ENCODE data around the gene TRMT13.
A peak's percentile ranks its signal among the peaks of the same experiment; 100 is the strongest.

The TRMT13 gene, protein sequence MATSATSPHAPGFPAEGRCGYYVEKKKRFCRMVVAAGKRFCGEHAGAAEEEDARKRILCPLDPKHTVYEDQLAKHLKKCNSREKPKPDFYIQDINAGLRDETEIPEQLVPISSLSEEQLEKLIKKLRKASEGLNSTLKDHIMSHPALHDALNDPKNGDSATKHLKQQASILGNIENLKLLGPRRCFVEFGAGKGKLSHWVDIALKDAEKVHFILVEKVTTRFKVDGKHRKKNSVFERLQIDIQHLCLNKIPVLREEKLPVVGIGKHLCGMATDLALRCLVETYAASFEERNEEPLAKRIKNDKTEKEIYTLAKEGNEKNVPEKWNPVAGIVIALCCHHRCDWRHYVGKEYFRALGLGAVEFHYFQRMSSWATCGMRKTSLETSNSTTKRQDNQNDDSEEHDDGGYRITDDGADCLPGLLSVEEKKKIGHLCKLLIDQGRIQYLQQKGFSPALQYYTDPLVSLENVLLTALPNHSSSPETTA

DNA sequence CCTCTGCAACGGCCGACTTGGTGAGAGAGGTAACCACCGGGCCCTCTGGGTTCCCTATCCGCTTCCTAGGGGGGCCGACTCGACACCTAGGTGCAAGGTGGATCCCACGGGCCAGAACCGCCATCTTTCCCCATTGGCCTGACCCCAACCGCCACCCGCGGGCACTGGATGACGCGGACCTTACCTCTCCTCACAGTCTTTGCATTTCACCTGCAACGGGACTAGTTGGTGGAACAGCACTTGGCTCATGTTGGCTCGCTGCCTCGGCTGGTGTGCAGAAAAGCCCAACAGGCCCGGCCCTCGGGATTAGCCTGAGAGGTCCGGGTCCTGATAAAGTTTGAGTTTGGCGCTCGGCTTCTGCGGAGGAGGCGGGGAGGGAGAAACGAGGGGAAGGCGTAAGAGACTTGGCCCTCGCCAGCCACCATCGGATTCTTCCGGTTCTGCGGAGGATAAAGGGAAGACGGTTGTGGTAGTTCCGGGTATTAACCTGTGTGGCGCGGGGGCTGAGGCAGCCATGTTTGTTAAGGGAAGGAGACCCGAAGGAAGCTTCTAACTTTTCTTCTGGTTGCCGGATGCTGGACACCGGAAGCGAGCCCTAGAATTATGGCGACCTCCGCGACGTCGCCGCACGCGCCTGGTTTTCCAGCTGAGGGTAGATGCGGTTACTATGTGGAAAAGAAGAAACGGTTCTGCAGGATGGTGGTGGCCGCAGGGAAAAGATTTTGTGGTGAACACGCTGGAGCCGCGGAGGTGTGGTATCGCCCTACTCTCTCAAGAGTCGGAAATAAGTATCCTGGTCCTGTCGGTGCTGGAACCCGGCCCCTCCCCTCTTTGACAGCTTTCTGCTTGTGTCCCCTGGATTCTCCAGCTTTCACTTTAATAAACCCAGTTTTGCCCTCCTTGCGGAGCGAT is at the start of gene TRMT13, which contains the start of gene SASS6:
Gene TRMT13 (plus strand): TSS at position 598 of the 912 bp plus-strand sequence. CDS start 6 bp downstream, at position 604.
Gene SASS6 (minus strand): TSS at position 365 of the 912 bp plus-strand sequence. CDS start 116 bp downstream, at position 249.
- peak within 1 kb of the TSS; percentile 72 for H3K9ac ChIP-seq (ENCODE audit: low read length)
- peaks cover 5% of the 10 kb centered on the region for H3K4me1 ChIP-seq (ENCODE audit: control insufficient read depth, insufficient read depth, low read length)
- peaks cover 2% of the 10 kb centered on the region for H3K36me3 ChIP-seq (ENCODE audit: control insufficient read depth, insufficient read depth, low read length)
- H3K27ac ChIP-seq (ENCODE audit: low read depth, low read length) = peak within 1 kb of the TSS; percentile 50
- no peaks in the 10 kb centered on the region for H3K27me3 ChIP-seq (ENCODE audit: control insufficient read depth, insufficient read depth, low read length)
- peak within 1 kb of the TSS; percentile 97 for H3K4me3 ChIP-seq (ENCODE audit: low read length)

DNA sequence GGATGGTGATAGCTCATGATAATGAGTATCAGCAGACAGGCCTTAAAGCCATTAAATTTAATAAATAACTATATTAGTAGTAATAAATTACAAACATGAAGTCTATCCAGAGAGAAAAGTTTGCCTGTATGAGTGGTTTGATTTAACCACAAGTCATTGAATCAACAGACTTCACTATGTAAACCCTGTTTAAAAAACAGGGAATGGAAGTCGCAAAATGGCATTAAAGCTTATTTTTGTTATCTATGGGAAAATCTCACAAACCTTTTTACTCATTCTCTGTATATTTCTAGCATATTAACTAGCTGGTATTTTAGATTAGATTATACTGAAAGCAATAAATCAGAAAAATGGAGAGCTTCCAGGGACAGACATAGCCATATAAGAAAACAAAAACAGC is 45.6 kb upstream of the TRMT13 start:
- Histone ChIP-seq H3K9ac (ENCODE audit: low read length) (no peak overlapping the region), H3K27ac (ENCODE audit: low read depth, low read length) (no peak overlapping the region), H3K27me3 (ENCODE audit: control insufficient read depth, insufficient read depth, low read length) (no peaks in the 10 kb centered on the region), H3K4me1 (ENCODE audit: control insufficient read depth, insufficient read depth, low read length) (no peaks in the 10 kb centered on the region), H3K36me3 (ENCODE audit: control insufficient read depth, insufficient read depth, low read length) (no peaks in the 10 kb centered on the region), H3K4me3 (ENCODE audit: low read length) (no peak overlapping the region)

DNA sequence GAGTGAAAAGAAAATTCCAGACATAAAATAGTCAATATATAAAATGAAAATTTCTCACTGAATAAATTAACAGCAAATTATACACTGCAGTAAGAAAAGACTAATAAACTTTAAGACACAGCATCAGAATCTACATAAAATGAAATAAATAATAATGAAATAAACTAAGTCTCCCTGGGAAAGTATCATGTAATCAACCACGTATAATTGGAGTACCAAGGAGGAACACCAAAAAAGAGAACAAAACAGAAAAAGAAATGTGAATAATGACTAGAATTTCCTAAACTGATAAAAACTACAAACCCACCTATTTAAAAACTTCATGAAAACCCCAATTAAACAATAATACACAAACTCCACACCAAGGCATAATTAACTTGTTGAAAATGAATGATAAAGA is 43.9 kb upstream of the TRMT13 start:
- Histone ChIP-seq H3K4me3 (ENCODE audit: low read length) (no peak overlapping the region), H3K9ac (ENCODE audit: low read length) (no peak overlapping the region), H3K27ac (ENCODE audit: low read depth, low read length) (no peak overlapping the region), H3K4me1 (ENCODE audit: control insufficient read depth, insufficient read depth, low read length) (no peaks in the 10 kb centered on the region), H3K27me3 (ENCODE audit: control insufficient read depth, insufficient read depth, low read length) (no peaks in the 10 kb centered on the region), H3K36me3 (ENCODE audit: control insufficient read depth, insufficient read depth, low read length) (no peaks in the 10 kb centered on the region)

DNA sequence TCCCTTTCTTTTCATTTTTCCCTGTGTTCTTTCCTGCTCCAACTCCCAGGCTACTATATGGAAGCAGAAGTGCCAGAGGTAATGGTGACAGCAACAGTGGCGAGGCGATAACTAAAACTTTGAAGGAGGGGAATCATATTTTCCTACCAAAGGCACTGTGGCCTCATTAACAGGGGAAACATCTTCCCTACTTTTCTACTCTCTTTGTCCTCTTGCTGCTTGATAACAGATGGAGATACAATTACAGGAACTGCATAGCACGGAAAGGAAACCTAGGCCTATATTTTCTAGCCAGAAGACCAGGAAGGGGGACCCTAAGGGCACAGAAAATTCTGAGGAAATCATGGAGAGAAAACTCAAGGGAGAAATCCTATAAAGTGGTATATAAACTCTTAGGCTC is 42.5 kb upstream of the TRMT13 start:
- Histone ChIP-seq H3K27me3 (ENCODE audit: control insufficient read depth, insufficient read depth, low read length) (no peaks in the 10 kb centered on the region), H3K36me3 (ENCODE audit: control insufficient read depth, insufficient read depth, low read length) (no peaks in the 10 kb centered on the region), H3K4me3 (ENCODE audit: low read length) (no peak overlapping the region), H3K27ac (ENCODE audit: low read depth, low read length) (no peak overlapping the region), H3K9ac (ENCODE audit: low read length) (no peak overlapping the region), H3K4me1 (ENCODE audit: control insufficient read depth, insufficient read depth, low read length) (no peaks in the 10 kb centered on the region)

DNA sequence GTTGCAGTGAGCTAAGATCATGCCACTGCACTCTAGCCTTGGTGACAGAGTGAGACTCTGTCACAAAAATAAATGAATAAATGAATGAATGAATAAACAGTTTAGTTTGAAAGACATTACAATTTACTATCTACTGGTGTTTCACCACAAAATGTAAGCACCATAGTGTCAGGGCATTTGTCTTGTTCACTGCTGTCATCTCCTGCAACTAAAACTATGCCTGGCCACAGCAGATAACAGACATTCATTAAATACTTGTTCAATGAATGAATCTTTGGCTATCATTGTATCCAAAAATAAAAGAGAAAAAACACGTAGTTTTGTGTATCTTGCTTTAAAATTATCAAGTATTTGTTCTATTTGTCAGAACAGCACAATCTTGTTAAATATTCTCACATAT is 32.8 kb upstream of the TRMT13 start:
- Histone ChIP-seq H3K27me3 (ENCODE audit: control insufficient read depth, insufficient read depth, low read length) (no peaks in the 10 kb centered on the region), H3K4me1 (ENCODE audit: control insufficient read depth, insufficient read depth, low read length) (no peaks in the 10 kb centered on the region), H3K4me3 (ENCODE audit: low read length) (no peak overlapping the region), H3K27ac (ENCODE audit: low read depth, low read length) (no peak overlapping the region), H3K36me3 (ENCODE audit: control insufficient read depth, insufficient read depth, low read length) (peaks cover 5% of the 10 kb centered on the region), H3K9ac (ENCODE audit: low read length) (no peak overlapping the region)

DNA sequence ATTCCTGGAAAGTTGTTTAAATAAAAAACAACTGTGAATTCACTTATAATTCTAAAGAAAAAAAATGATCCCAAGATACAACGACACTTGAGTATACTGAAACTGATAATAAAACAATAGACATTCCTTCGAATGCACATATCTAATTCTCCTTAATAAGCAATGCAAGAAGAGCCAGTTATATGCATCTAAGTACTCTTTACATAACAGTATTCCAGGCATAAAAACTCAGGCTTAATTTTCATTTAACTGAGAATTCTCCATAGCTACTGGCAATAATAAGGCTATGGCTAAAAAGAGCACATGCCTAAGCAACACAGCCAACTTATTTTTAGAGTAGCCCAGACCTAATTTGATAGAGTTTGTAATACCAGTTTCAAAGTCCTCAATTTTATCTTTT is 31.4 kb upstream of the TRMT13 start:
- Histone ChIP-seq H3K4me1 (ENCODE audit: control insufficient read depth, insufficient read depth, low read length) (no peaks in the 10 kb centered on the region), H3K27me3 (ENCODE audit: control insufficient read depth, insufficient read depth, low read length) (no peaks in the 10 kb centered on the region), H3K4me3 (ENCODE audit: low read length) (no peak overlapping the region), H3K9ac (ENCODE audit: low read length) (no peak overlapping the region), H3K36me3 (ENCODE audit: control insufficient read depth, insufficient read depth, low read length) (peaks cover 7% of the 10 kb centered on the region), H3K27ac (ENCODE audit: low read depth, low read length) (no peak overlapping the region)

DNA sequence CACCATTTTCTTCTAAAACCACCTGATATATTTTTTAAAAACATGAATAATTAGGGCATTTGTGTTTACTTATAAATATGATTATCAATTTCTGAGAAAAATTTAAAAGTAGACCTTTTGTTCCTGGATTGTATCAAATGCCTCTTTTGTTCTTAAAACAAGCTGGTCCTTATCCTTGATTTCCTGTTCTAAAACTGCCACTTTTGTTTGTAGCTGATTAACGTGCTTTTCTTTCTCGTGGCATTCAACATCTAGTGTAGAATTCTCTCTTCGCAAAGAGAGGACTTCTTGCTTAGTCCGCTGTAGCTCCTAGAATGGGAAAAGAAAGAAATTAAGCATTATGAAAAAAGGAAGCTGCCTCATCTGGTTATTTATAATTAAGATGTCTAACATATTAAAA is 25.3 kb upstream of the TRMT13 start:
- Histone ChIP-seq H3K4me1 (ENCODE audit: control insufficient read depth, insufficient read depth, low read length) (no peaks in the 10 kb centered on the region), H3K9ac (ENCODE audit: low read length) (no peak overlapping the region), H3K27me3 (ENCODE audit: control insufficient read depth, insufficient read depth, low read length) (no peaks in the 10 kb centered on the region), H3K27ac (ENCODE audit: low read depth, low read length) (no peak overlapping the region), H3K4me3 (ENCODE audit: low read length) (no peak overlapping the region), H3K36me3 (ENCODE audit: control insufficient read depth, insufficient read depth, low read length) (peaks cover 2% of the 10 kb centered on the region)

DNA sequence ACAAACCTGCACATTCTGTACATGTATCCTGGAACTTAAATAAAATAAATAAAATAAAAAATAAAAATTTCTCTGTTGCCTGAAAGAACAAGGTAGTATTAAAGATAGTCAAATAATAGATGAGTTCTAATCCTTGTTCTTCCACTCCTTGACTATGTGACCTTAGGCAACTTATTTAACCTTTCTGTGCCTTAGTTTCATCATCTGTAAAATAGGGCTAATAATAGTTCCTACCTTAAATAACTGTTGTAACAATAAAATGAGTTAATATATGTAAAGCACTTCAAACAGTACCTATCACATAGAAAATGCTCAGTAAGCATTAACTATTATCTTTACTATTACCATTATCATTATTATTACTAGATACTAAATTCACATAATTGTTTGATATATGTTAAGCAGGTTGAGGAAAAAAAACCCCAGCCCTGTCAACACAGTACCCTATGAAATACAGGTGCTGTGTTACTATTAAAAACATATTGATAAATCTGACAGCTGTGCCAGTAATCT is 23.4 kb upstream of the TRMT13 start:
- Histone ChIP-seq H3K9ac (ENCODE audit: low read length) (no peak overlapping the region), H3K27me3 (ENCODE audit: control insufficient read depth, insufficient read depth, low read length) (no peaks in the 10 kb centered on the region), H3K4me3 (ENCODE audit: low read length) (no peak overlapping the region), H3K36me3 (ENCODE audit: control insufficient read depth, insufficient read depth, low read length) (peaks cover 2% of the 10 kb centered on the region), H3K27ac (ENCODE audit: low read depth, low read length) (no peak overlapping the region), H3K4me1 (ENCODE audit: control insufficient read depth, insufficient read depth, low read length) (no peaks in the 10 kb centered on the region)

DNA sequence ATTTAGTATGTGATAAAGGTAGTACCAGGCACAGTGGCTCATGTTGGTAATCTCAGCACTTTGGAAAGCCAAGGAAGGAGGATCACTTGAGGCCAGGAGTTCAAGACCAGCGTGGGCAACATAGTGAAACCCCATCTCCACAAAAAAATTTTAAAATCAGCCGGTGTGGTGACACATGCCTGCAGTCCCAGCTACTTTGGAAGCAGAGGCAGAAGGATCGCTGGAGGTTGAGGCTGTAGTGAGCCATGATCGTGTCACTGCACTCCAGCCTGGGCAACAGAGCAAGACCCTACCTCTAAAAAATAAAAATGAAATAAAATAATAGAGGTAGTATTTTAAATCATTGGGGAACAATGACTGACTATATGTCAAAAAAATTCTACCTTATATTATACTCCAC is 17.4 kb upstream of the TRMT13 start:
- H3K9ac ChIP-seq (ENCODE audit: low read length) = no peak overlapping the region
- H3K4me3 ChIP-seq (ENCODE audit: low read length) = no peak overlapping the region
- H3K27ac ChIP-seq (ENCODE audit: low read depth, low read length) = no peak overlapping the region
- H3K36me3 ChIP-seq (ENCODE audit: control insufficient read depth, insufficient read depth, low read length) = peaks cover 4% of the 10 kb centered on the region
- H3K4me1 ChIP-seq (ENCODE audit: control insufficient read depth, insufficient read depth, low read length) = no peaks in the 10 kb centered on the region
- no peaks in the 10 kb centered on the region for H3K27me3 ChIP-seq (ENCODE audit: control insufficient read depth, insufficient read depth, low read length)

DNA sequence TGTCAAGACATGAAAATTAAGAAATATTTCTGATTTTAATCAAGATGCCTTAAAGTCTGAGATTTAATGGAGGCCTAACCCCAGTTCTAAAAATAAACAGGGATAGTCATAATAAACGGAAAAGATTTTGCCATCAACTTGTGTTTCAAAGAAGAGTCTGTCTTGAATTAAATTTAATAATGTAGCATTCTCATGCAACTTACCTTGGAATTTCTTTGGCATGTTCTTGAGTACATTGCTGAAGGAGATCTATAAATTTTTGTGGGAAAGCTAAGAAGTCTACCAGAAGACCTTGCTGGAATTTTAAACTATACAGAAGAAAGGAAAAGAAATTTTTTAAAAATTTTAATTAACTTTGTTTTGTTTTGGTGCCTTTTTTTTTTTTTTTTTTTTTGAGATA is 10.8 kb upstream of the TRMT13 start:
- Histone ChIP-seq H3K4me3 (ENCODE audit: low read length) (no peak overlapping the region), H3K9ac (ENCODE audit: low read length) (no peak overlapping the region), H3K4me1 (ENCODE audit: control insufficient read depth, insufficient read depth, low read length) (no peaks in the 10 kb centered on the region), H3K27ac (ENCODE audit: low read depth, low read length) (no peak overlapping the region), H3K36me3 (ENCODE audit: control insufficient read depth, insufficient read depth, low read length) (peaks cover 4% of the 10 kb centered on the region), H3K27me3 (ENCODE audit: control insufficient read depth, insufficient read depth, low read length) (no peaks in the 10 kb centered on the region)

DNA sequence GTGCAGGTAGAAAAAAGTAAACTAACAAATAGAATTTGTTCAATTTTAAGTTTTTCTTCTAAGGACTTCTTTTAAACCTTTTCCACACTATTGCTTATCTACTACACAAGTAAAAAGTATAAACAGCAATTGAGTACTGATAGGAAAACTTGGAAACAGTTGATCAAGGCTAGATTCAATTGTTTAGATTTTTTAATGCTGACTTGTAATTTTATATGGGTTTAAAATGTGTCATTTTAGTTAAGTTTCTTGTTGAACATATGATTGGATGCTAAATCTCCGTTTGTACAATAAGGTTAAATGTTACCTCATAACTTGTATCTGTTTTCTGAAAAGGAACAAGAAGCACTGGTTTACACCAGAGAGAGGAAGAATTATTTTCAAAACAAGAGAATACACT is 5.7 kb upstream of the TRMT13 start:
- no peak overlapping the region for H3K4me3 ChIP-seq (ENCODE audit: low read length)
- H3K4me1 ChIP-seq (ENCODE audit: control insufficient read depth, insufficient read depth, low read length) = peaks cover 3% of the 10 kb centered on the region
- no peaks in the 10 kb centered on the region for H3K27me3 ChIP-seq (ENCODE audit: control insufficient read depth, insufficient read depth, low read length)
- H3K9ac ChIP-seq (ENCODE audit: low read length) = no peak overlapping the region
- H3K36me3 ChIP-seq (ENCODE audit: control insufficient read depth, insufficient read depth, low read length) = no peaks in the 10 kb centered on the region
- no peak overlapping the region for H3K27ac ChIP-seq (ENCODE audit: low read depth, low read length)

DNA sequence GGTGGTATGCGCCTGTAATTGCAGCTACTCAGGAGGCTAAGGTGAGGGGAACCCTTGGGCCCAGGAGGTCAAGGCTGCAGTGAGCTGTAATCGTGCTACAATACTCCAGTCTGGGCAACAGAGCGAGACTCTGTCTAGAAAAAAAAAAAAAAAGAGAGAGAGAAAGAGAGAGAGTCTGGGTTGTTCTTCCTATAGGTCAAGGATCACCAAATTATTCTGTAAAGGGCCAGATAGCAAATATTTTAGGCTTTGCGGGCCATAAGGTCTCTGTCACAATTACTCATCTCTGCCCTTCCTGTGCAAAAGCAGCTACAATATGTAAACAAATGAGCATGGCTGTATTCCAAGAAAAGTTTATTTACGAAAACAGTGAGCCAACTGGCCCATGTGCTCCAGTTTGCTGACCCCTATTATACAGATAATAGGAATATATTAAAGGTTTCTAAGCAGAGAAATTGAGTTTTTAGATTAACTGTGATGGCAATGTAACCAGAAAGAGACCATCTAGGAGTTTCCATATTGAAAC is 2.3 kb upstream of the TRMT13 start:
- Histone ChIP-seq H3K27me3 (ENCODE audit: control insufficient read depth, insufficient read depth, low read length) (no peaks in the 10 kb centered on the region), H3K4me3 (ENCODE audit: low read length) (no peak overlapping the region), H3K36me3 (ENCODE audit: control insufficient read depth, insufficient read depth, low read length) (no peaks in the 10 kb centered on the region), H3K9ac (ENCODE audit: low read length) (no peak overlapping the region), H3K4me1 (ENCODE audit: control insufficient read depth, insufficient read depth, low read length) (peaks cover 5% of the 10 kb centered on the region), H3K27ac (ENCODE audit: low read depth, low read length) (no peak overlapping the region)
